CD4-positive, alpha-beta T cell treated with Interleukin-4 for 4 hours (primary cell): Measurements from ENCODE around the gene SH3GL2.

Source experiments
- DNase-seq: peaks from one replicate; pipeline ENCODE4 v3.0.0-alpha.2; 2020

SH3GL2 gene

GRCh38 chr9:17824191-17824590 is 245.3 kb downstream of the SH3GL2 start:
- DNase-seq, result no peak

- DNase-seq, result no peak
Observed at GRCh38 chr9:17824616-17825264, 245.9 kb downstream of the SH3GL2 start.

GRCh38 chr9:17825265-17825659 is 246.4 kb downstream of the SH3GL2 start:
- DNase-seq, result no peak

DNA sequence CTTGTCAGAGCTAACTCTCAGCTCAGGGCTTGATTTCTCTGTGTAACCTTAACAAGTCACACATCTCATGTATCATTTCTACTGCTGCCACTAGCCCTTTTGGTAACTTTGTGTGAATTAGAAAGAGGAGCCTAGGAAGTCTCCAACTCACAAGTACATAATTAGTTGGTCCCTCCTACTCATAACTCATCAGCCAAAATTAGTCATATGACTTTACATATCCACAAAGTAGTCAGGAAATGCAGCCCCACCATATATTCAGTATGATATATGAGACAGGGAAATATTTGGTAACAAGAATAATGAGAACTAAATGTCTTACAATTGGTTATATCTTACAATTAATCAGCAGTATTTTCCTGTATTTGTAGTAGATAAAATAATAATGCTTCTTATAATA is 250.2 kb downstream of the SH3GL2 start:
- no peak for DNase-seq

- no peak for DNase-seq
Observed at GRCh38 chr9:17829812-17830385, 251.0 kb downstream of the SH3GL2 start.

DNA sequence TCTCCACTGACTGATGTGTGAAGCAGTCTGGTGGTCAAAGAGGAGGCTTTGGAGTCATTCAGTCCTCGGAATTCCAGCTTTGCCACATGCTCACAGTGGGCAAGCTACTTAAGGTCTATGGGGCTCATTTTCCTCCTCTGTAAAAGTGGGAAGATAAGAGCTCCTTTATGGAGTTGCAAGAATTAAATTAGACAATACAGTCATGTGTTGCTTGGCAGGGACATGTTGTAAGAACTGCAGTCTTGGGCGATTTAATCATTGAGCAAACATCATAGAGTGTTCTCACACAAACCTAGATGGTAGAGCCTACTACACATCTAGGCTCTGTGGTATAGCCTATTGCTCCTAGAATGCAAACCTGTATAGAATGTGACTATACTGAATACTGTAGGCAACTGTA is 253.9 kb downstream of the SH3GL2 start:
- no peak for DNase-seq

DNA sequence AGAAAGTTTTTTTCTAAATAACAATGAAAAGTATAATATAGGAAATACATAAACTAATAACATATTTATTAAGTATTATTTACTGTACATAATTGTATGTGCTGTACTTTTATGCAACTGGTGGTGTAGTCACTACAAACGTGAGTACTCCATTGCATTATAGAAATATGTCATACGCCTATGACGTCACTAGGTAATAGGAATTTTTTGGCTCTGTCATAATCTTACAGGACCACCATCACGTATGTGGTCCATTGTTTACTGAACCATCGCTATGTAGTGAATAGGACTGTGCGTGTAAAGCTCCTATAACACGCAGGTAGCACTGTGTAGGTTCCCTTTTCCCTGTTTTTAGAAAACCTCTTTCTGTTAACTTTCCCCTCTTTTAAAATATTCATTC is 255.0 kb downstream of the SH3GL2 start:
- DNase-seq, result no peak

GRCh38 chr9:17837965-17838364 is 259.1 kb downstream of the SH3GL2 start:
- no peak for DNase-seq

DNA sequence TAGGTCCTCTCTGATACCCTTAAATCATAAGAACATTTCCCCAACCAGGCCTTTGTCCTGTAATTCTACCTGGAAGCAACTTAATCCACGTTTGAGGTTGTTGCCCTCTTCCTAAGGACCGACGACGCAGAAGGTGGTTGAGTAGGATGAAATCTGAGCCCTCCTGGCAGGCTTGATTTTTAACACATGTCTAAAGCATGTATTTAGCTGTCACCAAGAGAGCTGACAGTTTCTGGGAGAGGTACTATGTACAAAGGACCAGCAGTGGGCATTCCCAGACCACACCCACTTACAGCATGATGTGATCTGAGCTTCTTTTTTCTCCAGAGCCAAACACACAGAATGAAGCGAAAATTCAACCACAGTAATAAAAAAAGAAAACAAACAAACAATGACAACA is 260.9 kb downstream of the SH3GL2 start:
- DNase-seq, result no peak

DNA sequence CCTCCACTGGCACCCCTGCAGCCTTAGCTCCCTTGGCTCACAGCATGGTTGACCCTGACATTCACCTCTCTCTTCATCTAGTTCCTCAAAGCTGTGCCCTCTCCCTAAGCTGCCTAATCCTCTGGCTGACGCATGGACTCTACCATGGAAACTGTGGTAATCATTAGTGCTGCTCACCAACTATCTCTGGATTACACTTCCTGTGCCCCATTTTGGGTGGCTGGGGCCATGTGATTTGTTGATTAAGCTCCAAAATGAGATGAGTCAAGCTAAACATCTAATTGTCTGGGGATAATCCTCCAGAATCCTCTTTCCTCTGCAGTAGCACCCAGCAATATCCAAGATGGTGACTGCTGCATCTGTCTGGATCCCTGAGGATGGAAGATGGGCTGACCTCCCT is 264.4 kb downstream of the SH3GL2 start:
- no peak for DNase-seq
